Measurements from ENCODE around the gene FGD2.

FGD2 gene

DNA sequence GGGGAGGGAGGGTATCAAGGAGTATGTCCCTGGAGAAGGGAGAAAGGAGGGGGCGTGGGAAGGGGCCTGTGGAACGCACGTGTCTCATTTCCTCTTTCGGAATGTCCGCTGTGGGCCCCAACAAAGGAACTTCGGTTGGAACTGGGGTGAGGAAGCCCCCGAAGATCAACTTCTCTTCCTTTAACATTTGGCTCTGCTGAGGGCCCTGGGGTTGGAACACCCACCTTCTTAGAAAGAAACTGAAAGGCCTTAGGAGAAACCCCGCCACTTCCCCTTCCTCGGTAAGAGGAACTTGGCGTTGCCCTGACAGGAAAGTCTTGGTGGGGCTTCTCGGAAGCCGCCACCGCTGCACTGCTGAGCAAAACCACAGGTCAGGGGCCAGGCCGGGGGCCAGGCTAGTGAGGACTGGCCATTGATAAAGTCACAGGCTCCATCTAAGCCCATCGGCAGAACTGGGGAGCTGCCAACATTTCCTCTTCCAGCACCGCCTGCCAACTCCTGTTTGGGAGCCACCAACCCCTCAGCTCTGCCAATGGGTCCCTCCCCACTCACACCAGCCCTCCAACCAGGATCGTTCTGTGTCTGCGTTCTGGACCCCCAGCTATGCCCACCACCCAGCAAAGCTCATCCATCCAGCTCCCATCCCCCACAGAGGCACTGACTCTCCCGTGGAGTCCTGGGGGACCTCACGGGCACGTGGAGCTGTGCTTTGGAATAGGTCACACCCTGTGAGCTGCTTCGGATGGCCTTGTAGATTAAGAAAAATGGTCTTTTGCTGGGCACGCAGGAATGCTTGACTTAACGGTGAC, 44.8 kb downstream of the FGD2 start:
- DNase-seq (ENCODE audit: low read depth in 1 of 2, low spot score in 1 of 2) = peak; percentile 65 to 93
- Histone ChIP-seq H3K27ac (replicated peaks) (peak overlapping the region; percentile 86), H3K27me3 (ENCODE audit: insufficient read depth, poor library complexity, severe bottlenecking) (no peaks in the 10 kb centered on the region), H3K4me3 (replicated peaks; ENCODE audit: insufficient read depth, low read length) (no peak overlapping the region)
- peak; percentile 98 for TF ChIP-seq SPI1 (IDR thresholded peaks at IDR 0.05; ENCODE audit: borderline replicate concordance, low read depth)
- TF ChIP-seq POLR2AphosphoS5 (IDR thresholded peaks at IDR 0.05; ENCODE audit: low read depth) = no peak

DNA sequence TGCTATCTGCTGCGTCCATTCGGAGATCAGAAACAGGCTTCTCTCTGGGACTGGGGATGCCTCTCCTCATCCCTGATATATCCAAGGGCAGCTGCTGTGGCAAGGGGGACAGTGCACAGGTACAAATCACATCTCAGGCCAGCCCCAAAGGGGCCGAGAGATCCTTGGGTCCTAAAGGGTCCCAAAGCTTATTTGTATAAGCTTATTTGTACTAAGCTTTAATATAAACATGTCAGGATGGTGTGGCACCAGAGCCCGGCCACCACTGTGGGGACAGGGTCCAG, 45.3 kb downstream of the FGD2 start:
- Histone ChIP-seq H3K27ac (replicated peaks) (peak overlapping the region; percentile 86), H3K4me3 (replicated peaks; ENCODE audit: insufficient read depth, low read length) (no peak overlapping the region), H3K27me3 (ENCODE audit: insufficient read depth, poor library complexity, severe bottlenecking) (no peaks in the 10 kb centered on the region)
- DNase-seq (ENCODE audit: low read depth in 1 of 2, low spot score in 1 of 2) = no peak
- no peak for TF ChIP-seq GABPA (IDR thresholded peaks at IDR 0.05; ENCODE audit: low read depth)
- TF ChIP-seq SPI1 (IDR thresholded peaks at IDR 0.05; ENCODE audit: borderline replicate concordance, low read depth) = no peak
- TF ChIP-seq, protein P1, sequence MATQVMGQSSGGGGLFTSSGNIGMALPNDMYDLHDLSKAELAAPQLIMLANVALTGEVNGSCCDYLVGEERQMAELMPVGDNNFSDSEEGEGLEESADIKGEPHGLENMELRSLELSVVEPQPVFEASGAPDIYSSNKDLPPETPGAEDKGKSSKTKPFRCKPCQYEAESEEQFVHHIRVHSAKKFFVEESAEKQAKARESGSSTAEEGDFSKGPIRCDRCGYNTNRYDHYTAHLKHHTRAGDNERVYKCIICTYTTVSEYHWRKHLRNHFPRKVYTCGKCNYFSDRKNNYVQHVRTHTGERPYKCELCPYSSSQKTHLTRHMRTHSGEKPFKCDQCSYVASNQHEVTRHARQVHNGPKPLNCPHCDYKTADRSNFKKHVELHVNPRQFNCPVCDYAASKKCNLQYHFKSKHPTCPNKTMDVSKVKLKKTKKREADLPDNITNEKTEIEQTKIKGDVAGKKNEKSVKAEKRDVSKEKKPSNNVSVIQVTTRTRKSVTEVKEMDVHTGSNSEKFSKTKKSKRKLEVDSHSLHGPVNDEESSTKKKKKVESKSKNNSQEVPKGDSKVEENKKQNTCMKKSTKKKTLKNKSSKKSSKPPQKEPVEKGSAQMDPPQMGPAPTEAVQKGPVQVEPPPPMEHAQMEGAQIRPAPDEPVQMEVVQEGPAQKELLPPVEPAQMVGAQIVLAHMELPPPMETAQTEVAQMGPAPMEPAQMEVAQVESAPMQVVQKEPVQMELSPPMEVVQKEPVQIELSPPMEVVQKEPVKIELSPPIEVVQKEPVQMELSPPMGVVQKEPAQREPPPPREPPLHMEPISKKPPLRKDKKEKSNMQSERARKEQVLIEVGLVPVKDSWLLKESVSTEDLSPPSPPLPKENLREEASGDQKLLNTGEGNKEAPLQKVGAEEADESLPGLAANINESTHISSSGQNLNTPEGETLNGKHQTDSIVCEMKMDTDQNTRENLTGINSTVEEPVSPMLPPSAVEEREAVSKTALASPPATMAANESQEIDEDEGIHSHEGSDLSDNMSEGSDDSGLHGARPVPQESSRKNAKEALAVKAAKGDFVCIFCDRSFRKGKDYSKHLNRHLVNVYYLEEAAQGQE (IDR thresholded peaks at IDR 0.05; ENCODE audit: insufficient replicate concordance, low read depth) = no peak
- TF ChIP-seq POLR2AphosphoS5 (IDR thresholded peaks at IDR 0.05; ENCODE audit: low read depth) = no peak
- TF ChIP-seq, protein P2, sequence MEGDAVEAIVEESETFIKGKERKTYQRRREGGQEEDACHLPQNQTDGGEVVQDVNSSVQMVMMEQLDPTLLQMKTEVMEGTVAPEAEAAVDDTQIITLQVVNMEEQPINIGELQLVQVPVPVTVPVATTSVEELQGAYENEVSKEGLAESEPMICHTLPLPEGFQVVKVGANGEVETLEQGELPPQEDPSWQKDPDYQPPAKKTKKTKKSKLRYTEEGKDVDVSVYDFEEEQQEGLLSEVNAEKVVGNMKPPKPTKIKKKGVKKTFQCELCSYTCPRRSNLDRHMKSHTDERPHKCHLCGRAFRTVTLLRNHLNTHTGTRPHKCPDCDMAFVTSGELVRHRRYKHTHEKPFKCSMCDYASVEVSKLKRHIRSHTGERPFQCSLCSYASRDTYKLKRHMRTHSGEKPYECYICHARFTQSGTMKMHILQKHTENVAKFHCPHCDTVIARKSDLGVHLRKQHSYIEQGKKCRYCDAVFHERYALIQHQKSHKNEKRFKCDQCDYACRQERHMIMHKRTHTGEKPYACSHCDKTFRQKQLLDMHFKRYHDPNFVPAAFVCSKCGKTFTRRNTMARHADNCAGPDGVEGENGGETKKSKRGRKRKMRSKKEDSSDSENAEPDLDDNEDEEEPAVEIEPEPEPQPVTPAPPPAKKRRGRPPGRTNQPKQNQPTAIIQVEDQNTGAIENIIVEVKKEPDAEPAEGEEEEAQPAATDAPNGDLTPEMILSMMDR (IDR thresholded peaks at IDR 0.05; ENCODE audit: insufficient read depth, low read length) = no peak

DNA sequence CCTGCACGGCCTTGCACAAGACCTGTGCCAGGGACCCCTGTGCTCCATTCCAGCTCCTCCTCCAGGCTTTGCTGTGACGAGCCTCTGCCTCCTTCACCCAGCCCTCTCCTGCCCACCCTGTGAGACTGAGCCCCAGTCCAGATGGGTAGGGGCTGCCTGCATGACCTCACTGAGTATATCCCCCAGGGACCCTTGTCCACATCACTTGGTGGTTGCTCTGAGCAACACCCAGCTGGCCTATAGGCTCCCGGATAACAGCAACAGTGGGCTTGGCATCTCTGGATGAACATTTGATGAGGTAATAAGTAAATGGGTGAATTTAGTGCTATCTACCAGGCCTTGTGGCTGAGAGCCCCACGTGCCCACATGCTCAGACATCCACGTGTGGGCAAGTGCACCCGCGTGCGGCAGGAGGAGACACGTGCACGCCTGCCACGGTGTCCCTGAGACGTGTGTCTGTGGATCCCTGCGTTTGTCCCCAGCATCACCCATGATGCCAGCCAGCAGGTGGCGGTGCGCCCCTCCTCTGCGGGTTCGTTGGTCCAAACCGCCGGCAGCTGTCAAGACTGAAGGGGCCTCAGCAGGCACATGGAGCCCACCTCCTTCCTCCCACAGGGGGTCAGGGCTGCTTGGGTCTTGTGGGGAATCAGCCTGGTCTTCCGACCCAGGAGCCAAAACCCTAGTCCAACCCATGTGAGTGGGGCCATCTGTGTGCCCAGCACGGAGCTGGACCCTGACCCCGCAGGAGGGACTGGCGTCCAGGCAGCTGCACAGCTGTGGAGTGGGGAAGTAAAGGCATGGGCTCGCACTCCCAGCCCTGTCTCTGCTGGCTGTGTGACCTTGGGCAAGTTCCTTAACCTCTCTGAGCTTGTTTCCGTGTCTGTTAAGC, 45.9 kb downstream of the FGD2 start:
- no peak overlapping the region for H3K27ac ChIP-seq (replicated peaks)
- peak; percentile 33; the same call in 1 of the 2 replicates for TF ChIP-seq POLR2AphosphoS5 (IDR thresholded peaks at IDR 0.05; ENCODE audit: low read depth)
- TF ChIP-seq, protein P2 (IDR thresholded peaks at IDR 0.05; ENCODE audit: insufficient read depth, low read length) = peak; percentile 67
- no peak for TF ChIP-seq SPI1 (IDR thresholded peaks at IDR 0.05; ENCODE audit: borderline replicate concordance, low read depth)
- no peak overlapping the region for H3K4me3 ChIP-seq (replicated peaks; ENCODE audit: insufficient read depth, low read length)
- DNase-seq (ENCODE audit: low read depth in 1 of 2, low spot score in 1 of 2) = peak; percentile 64 to 89
- no peaks in the 10 kb centered on the region for H3K27me3 ChIP-seq (ENCODE audit: insufficient read depth, poor library complexity, severe bottlenecking)

DNA sequence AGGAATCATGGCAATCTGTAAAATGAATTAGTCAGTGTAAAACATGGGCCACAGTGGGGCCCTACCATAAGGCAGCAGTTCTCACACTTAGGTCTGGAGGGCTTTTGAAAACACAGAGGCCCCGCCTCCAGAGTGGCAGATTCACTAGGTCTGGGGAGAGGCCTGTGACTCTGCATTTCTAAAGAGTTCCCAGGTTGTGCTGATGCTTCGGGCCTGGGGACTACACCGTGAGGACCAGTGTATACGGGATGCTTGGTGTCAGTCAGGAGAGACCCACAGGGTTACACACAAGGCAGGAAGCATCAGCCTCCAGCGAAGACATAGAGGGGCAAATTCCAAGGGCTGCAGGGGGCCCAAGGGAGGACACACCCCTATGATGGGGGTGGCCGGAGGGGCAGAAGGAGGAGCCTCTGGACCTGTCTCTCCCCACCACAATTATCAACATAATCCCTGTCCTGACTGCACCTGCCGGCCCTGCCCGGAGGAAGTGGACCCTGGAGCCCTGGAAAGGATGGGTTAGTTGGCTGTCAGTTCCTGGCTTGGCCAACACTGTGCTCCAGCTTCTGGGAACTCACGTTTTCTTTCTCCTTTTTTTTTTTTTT, 46.7 kb downstream of the FGD2 start:
- no peak for TF ChIP-seq SPI1 (IDR thresholded peaks at IDR 0.05; ENCODE audit: borderline replicate concordance, low read depth)
- TF ChIP-seq, protein P1 (IDR thresholded peaks at IDR 0.05; ENCODE audit: insufficient replicate concordance, low read depth) = no peak
- TF ChIP-seq GABPA (IDR thresholded peaks at IDR 0.05; ENCODE audit: low read depth) = no peak
- TF ChIP-seq, protein P2 (IDR thresholded peaks at IDR 0.05; ENCODE audit: insufficient read depth, low read length) = no peak
- no peak for TF ChIP-seq POLR2AphosphoS5 (IDR thresholded peaks at IDR 0.05; ENCODE audit: low read depth)
- DNase-seq (ENCODE audit: low read depth in 1 of 2, low spot score in 1 of 2) = no peak
- no peaks in the 10 kb centered on the region for H3K27me3 ChIP-seq (ENCODE audit: insufficient read depth, poor library complexity, severe bottlenecking)
- H3K4me3 ChIP-seq (replicated peaks; ENCODE audit: insufficient read depth, low read length) = no peak overlapping the region
- H3K27ac ChIP-seq (replicated peaks) = no peak overlapping the region
